Activated CD4-positive, alpha-beta T cell treated with anti-CD3 and anti-CD28 coated beads, Interleukin-2, amount 10 ng/mL, durations not matched to agents 24 days and 14 days (primary cell): ENCODE measurements around the gene RNF183. TPM values are rescaled to one million over a fixed set of nuclear protein-coding genes. Genes with fewer than 3 reads are reported as not detected.
A peak's percentile ranks its signal among the peaks of the same experiment; 100 is the strongest.

Experiments used
- DNase-seq: peaks from one replicate; pipeline ENCODE4 v3.0.0; 2022
- H3K27ac Mint-ChIP-seq: one replicate; pipeline ENCODE4 v1.8.0; 2022; ENCODE audit warnings: mild to moderate bottlenecking, mixed read lengths
- H3K27me3 Mint-ChIP-seq: one replicate; pipeline ENCODE4 v1.8.0; 2022; ENCODE audit warnings: mixed read lengths
- H3K36me3 Mint-ChIP-seq: one replicate; pipeline ENCODE4 v1.8.0; 2022; ENCODE audit warnings: low read depth, mild to moderate bottlenecking, mixed read lengths
- H3K4me1 Mint-ChIP-seq: one replicate; pipeline ENCODE4 v1.8.0; 2021; ENCODE audit warnings: mixed read lengths
- H3K4me3 Mint-ChIP-seq: one replicate; pipeline ENCODE4 v1.8.0; 2022; ENCODE audit warnings: mild to moderate bottlenecking, moderate library complexity, mixed read lengths
- H3K9me3 Mint-ChIP-seq: one replicate; pipeline ENCODE4 v1.8.0; 2021; ENCODE audit warnings: mixed read lengths
- intact Hi-C: fragments of 100-400 bp; cut with micrococcal nuclease; formaldehyde crosslinking; loops from one replicate; pipeline ENCODE4 v1.15.1; 2023
- total RNA-seq: library from RNA; stranded (reverse); gene quantifications from 2 replicates; pipeline ENCODE4 v1.2.3, GENCODE V29; 2022

The RNF183 gene
- total RNA-seq, 1 donor from 2014 or later, result 0.12 TPM

DNA sequence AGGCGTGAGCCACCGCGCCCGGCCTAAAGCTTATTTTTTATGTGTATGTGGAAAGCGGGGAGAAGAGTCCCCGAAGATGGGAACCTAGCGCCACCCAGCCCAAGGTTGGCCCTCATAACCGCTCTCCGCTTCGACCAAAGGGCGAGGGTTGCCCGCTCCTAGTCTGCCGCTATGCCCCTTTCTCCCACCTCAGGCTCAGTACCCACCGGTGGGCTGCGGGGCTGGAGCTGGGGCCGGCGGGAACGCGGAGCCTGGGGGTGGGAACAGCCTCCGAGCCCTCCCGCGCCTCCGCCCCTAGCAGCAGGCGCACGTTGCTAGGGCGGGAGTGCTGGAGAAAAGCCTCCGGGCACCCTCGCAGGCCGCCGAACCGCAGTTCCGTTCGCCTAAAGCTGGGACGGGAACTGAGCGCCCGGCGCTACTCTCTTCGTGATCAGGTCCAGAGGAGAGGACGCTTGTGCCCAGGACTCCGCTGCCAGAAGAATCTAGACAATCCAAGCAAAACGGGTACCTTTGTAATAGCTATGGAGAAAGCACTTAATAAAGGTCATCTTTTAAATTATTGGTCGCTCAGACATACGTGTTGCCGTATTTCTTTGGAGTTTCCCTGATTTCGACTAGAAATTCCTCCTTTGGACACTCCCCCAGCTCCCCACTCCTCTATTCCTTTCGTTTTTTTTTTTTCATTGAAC, 37.0 kb upstream of the RNF183 start, which contains the start of gene WDR31:
TSS of gene WDR31 (minus strand) at position 265 of the 689 bp plus-strand sequence. CDS start 8,253 bp downstream, outside the sequence.
- DNase-seq, result peak; percentile 95
- Mint-ChIP-seq H3K4me1 (peaks cover 43% of the 10 kb centered on the region), H3K4me3 (peak within 1 kb of the TSS; percentile 81), H3K27me3 (no peaks in the 10 kb centered on the region), H3K27ac (peak within 1 kb of the TSS; percentile 78), H3K9me3 (no peaks in the 10 kb centered on the region), H3K36me3 (no peaks in the 10 kb centered on the region)
- intact Hi-C loops, result loop anchor here (1.0 to 5.0 kb wide), 7 partner anchors 10 to 172 kb away; partner anchors contain the start of genes ALAD, C9orf43, CDC26 and FKBP15

DNA sequence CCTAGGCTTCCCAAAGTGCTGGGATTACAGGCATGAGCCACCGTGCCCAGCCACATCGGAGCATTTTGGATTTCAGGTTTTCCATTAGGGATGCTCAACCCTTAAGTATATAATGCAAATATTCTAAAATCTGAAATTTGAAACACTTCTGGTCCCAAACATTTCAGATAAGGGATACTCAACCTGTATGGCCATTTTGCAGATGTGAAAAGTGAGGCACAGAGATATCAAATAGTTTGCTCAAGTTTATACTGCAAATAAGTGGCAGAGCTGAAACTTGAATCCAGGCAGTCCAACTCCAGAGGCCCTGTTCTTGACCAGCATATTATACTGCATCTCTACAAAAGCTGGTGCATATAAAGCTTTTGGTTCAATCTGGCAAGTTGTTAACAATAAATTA, 34.5 kb upstream of the RNF183 start:
- Mint-ChIP-seq H3K4me3 (no peak overlapping the region), H3K27me3 (no peaks in the 10 kb centered on the region), H3K4me1 (peaks cover 34% of the 10 kb centered on the region), H3K9me3 (no peaks in the 10 kb centered on the region), H3K27ac (no peak overlapping the region), H3K36me3 (no peaks in the 10 kb centered on the region)
- DNase-seq, result no peak
- intact Hi-C loops, result no loop called here

DNA sequence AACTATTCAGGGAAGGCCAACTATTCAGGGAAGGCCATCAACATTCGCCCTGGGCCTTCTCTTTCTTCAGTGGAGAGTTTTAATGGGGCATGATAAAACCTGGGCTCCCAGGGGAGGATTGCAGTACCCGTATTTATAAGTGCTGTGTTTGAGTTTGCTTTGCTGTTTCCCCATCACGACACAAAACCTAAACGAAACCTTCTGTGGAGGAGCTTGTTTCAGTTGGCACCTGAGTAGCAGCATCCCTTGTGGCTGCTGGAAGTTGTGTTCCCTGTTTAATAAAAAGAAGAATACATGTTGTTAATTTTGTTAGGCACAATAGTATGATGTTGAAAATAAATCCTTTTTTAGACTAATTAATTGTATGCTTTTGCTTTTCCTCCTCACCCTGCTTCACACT, 28.6 kb upstream of the RNF183 start:
- Mint-ChIP-seq H3K36me3 (no peaks in the 10 kb centered on the region), H3K9me3 (no peaks in the 10 kb centered on the region), H3K27ac (no peak overlapping the region), H3K4me1 (peaks cover 8% of the 10 kb centered on the region), H3K27me3 (no peaks in the 10 kb centered on the region), H3K4me3 (no peak overlapping the region)
- no peak for DNase-seq
- intact Hi-C loops, result no loop called here

DNA sequence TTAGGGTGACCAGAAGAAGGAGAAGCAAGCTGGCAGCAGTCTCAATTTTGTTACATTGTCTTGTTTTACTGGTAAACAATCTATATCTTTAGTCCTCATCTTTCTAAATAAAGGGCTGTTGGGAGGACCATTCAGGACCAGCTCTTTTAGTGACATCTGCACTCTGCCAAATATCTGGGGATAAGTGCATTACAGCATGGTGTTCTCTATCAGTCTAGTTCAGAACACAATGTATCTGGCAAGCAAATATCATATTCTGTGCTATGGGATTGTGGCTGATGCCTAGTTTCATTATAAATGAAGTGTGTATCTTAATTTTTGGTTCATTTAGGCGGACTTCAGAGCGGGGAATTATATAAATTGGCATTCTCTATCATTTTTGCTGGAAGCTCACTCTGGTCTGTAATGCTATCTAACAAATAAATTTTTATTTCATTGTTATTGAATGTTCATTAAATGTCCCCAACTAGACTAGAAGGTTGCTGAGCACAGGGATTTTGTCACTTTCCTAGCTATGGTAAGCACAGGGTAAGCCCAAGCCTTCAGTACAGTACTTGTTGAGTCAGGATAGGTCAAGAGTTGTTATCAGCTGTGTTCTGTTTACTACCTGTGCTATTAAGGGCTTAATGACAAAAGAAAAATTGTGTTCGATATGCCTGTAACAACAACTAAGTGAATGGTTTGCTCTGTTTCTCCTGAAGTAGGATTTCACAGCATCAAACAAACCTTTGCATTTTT, 25.0 kb upstream of the RNF183 start:
- intact Hi-C loops, result no loop called here
- no peaks in the 10 kb centered on the region for H3K36me3 Mint-ChIP-seq
- H3K9me3 Mint-ChIP-seq, result no peaks in the 10 kb centered on the region
- no peak for DNase-seq
- H3K27me3 Mint-ChIP-seq, result no peaks in the 10 kb centered on the region
- H3K4me1 Mint-ChIP-seq, result no peaks in the 10 kb centered on the region
- no peak overlapping the region for H3K4me3 Mint-ChIP-seq
- no peak overlapping the region for H3K27ac Mint-ChIP-seq

DNA sequence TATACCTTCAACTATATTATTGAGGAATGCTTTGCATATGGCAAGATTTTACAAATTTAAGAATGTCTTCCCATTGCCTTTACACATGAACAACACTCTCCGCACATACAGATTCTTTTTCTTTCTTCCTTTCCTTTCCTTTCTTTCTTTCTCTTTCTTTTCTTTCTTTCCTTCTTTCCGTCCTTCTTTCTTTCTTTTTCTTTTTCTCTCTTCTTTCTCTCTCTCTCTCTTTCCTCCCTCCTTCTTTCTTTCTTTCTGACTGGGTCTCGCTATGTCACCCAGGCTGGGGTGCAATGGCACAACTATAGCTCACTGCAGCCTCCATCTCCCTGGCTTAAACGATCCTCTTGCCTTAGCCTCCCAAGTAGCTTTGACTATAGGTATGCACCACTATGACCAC, 23.1 kb upstream of the RNF183 start:
- no peak overlapping the region for H3K4me3 Mint-ChIP-seq
- DNase-seq, result no peak
- H3K36me3 Mint-ChIP-seq, result no peaks in the 10 kb centered on the region
- peak overlapping the region; percentile 69 for H3K27ac Mint-ChIP-seq
- H3K4me1 Mint-ChIP-seq, result no peaks in the 10 kb centered on the region
- no peaks in the 10 kb centered on the region for H3K9me3 Mint-ChIP-seq
- H3K27me3 Mint-ChIP-seq, result no peaks in the 10 kb centered on the region
- intact Hi-C loops, result no loop called here

DNA sequence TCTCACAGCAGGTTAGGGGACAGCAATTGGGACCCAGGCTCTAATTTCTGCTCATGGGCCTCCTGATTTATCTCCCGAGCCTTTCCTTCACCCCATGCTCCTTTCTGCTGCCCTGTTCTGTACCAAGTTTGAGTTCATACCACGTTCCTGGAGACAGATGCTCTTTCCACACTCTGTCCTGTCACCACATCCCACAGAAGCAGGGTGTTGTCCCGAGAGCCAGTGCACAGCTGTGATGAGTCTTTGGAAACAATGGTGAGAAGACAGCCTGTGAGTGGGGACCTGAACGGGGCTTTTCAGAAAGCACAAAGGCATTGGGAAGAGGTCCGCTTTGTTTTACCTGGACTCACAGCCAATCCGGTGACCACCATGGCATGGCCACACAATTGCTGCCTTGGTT, 19.5 kb upstream of the RNF183 start:
- Mint-ChIP-seq H3K36me3 (no peaks in the 10 kb centered on the region), H3K27me3 (no peaks in the 10 kb centered on the region), H3K4me1 (no peaks in the 10 kb centered on the region), H3K27ac (no peak overlapping the region), H3K4me3 (no peak overlapping the region), H3K9me3 (no peaks in the 10 kb centered on the region)
- no peak for DNase-seq
- intact Hi-C loops, result no loop called here

DNA sequence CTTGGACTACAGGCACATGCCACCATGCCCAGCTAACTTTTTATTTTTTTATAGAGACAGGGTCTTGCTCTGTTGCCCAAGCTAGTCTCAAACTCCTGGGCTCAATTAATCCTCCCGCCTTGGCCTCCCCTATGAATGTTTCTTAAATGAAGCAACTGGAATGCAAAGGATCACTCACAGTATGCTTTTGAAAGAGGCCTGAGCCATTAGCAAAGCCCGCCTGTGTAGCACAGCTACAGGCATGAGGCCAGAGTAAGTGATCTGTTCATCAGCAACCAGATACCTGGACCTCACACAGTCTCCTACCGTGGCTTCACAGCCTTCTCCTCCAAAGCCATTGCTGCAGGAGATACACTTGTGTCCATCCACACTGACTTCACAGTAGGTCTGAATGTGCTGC, 16.9 kb upstream of the RNF183 start:
- H3K4me1 Mint-ChIP-seq, result no peaks in the 10 kb centered on the region
- H3K27ac Mint-ChIP-seq, result no peak overlapping the region
- no peaks in the 10 kb centered on the region for H3K9me3 Mint-ChIP-seq
- no peak overlapping the region for H3K4me3 Mint-ChIP-seq
- intact Hi-C loops, result no loop called here
- H3K36me3 Mint-ChIP-seq, result no peaks in the 10 kb centered on the region
- no peaks in the 10 kb centered on the region for H3K27me3 Mint-ChIP-seq
- DNase-seq, result no peak

DNA sequence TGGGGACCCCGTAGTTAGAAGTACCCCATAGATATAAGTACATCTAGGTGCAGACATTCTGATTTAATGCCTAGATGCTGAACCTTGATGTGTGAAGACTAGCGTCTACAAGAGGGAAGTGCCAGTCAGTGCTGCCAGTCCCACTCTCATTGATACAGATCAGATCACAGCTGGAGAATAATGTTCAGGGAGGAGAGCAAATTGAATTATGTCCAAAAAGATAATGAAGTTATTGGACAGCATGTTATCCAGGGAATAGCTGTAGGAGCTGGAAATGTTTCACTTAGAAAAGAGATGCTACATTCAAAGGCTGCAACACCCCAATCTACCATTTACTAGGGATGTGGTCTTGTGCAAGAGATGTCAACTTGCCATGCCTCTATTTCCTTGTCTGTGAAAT, 15.9 kb upstream of the RNF183 start:
- no peaks in the 10 kb centered on the region for H3K9me3 Mint-ChIP-seq
- intact Hi-C loops, result no loop called here

DNA sequence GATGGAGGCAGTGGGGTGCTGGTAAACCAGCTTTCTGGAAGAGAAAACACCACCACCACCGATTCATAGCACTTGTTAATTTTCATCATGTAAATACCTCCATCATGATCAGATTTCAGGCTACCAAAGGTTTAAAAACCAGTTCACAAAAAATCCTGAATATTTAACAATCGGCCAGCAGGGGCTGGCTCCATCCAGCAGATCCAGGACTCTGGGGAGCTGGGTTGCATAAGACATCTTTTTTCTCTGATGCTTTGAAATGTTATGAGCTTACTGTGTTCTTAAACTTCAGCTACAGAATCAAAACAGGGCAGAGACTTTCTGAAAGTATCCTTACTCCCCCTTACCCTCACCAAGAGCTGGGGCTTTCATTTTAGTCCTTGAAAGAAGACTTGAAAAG, 14.6 kb upstream of the RNF183 start:
- Mint-ChIP-seq H3K36me3 (no peaks in the 10 kb centered on the region), H3K4me1 (no peaks in the 10 kb centered on the region), H3K9me3 (no peaks in the 10 kb centered on the region), H3K4me3 (no peak overlapping the region), H3K27me3 (no peaks in the 10 kb centered on the region), H3K27ac (no peak overlapping the region)
- intact Hi-C loops, result no loop called here
- DNase-seq, result no peak

More for the DNA sequence above, 15.9 kb upstream of the RNF183 start:
- Mint-ChIP-seq H3K4me1 (no peaks in the 10 kb centered on the region), H3K27me3 (no peaks in the 10 kb centered on the region), H3K36me3 (no peaks in the 10 kb centered on the region), H3K27ac (no peak overlapping the region), H3K4me3 (no peak overlapping the region)
- DNase-seq, result no peak

DNA sequence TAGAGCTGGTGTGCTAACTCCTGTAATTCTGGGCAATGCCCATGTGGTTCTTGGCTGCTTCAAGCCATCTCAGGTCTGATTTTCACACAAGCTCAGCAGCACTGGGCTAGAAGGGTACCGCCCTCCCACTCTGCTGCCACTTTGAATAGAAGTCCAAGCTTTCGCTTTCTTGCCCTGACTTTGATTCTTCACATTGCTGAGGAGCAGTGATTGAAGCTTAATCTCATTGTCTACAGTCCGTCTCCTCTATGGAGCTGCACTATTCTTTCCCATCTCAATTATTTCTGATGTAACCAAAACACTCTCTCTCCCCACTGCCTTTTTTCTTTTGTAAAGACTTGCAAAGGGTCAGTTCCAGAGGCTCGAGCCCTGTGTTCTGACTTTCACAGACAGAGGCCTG, 12.9 kb upstream of the RNF183 start:
- DNase-seq, result no peak
- no peak overlapping the region for H3K27ac Mint-ChIP-seq
- H3K4me3 Mint-ChIP-seq, result no peak overlapping the region
- H3K4me1 Mint-ChIP-seq, result no peaks in the 10 kb centered on the region
- H3K36me3 Mint-ChIP-seq, result no peaks in the 10 kb centered on the region
- no peaks in the 10 kb centered on the region for H3K27me3 Mint-ChIP-seq
- no peaks in the 10 kb centered on the region for H3K9me3 Mint-ChIP-seq
- intact Hi-C loops, result no loop called here

DNA sequence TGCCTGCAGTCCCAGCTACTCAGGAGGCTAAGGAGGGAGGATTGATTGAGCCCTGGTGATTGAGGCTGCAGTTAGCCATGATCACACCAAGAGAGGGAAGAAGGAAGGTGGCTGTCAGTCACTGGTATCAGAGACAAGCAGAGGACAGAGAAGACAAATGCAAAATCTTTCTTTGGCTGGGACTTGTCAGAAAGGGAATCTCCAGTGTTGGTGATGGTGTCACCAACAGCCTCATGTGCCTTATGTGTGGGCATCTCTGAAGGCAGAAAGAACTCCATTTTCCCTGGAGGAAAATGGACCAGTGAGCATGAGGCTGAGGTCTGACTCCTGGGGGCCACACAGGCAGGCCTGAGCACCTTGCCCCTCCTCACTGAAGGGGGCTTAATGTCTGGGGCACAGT, 12.1 kb upstream of the RNF183 start:
- H3K4me3 Mint-ChIP-seq, result no peak overlapping the region
- H3K4me1 Mint-ChIP-seq, result peaks cover 2% of the 10 kb centered on the region
- H3K9me3 Mint-ChIP-seq, result no peaks in the 10 kb centered on the region

DNA sequence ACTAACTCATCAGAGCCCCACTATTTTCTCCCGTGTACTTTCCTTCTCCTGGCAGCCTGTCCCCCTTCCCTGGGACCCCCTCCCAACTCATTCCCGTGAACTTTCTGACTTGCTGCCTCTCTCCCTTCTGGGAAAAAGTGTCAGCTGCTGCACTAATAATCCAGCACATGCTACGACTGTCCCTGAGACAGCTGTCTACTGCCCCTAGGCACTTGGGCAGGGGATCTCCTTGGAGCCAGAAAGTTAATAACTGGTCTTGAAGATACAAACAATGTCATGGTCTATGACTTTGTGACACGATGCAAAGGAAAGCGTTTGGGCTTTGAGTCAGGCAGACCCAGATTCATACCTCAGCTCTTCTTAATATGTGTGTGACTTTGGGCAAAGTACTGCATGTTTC, 10.1 kb upstream of the RNF183 start:
- no peak overlapping the region for H3K27ac Mint-ChIP-seq
- DNase-seq, result no peak
- H3K27me3 Mint-ChIP-seq, result no peaks in the 10 kb centered on the region
- intact Hi-C loops, result loop anchor here (5.0 kb wide), 1 partner anchor 34 kb away; the partner anchor contains the start of gene BSPRY
- peaks cover 2% of the 10 kb centered on the region for H3K4me1 Mint-ChIP-seq
- no peak overlapping the region for H3K4me3 Mint-ChIP-seq
- no peaks in the 10 kb centered on the region for H3K36me3 Mint-ChIP-seq
- H3K9me3 Mint-ChIP-seq, result no peaks in the 10 kb centered on the region

More for the DNA sequence above, 12.1 kb upstream of the RNF183 start:
- Mint-ChIP-seq H3K27me3 (no peaks in the 10 kb centered on the region), H3K27ac (no peak overlapping the region), H3K36me3 (no peaks in the 10 kb centered on the region)
- DNase-seq, result no peak
- intact Hi-C loops, result no loop called here

DNA sequence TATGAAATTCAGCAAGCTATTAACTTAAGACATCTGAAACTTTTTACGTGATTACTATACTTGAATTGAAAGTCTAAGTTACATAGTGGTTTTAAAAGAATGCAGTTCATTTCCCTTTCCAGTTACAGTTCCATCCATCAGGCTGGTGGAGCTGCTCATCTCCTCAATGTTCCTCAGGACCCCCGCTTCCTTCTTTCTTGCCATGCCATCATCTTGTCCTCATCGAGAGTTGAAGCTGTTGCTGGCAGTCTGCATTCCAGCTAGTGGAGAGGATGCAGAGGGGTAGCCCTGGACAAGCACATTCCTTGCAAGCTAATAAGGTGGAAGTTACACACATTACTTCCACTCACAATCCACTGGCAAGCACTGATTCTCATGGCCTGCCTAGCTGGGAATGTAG, 8.8 kb upstream of the RNF183 start:
- H3K27me3 Mint-ChIP-seq, result no peaks in the 10 kb centered on the region
- no peak overlapping the region for H3K4me3 Mint-ChIP-seq
- no peak for DNase-seq
- H3K9me3 Mint-ChIP-seq, result no peaks in the 10 kb centered on the region
- peaks cover 2% of the 10 kb centered on the region for H3K4me1 Mint-ChIP-seq
- H3K36me3 Mint-ChIP-seq, result no peaks in the 10 kb centered on the region
- no peak overlapping the region for H3K27ac Mint-ChIP-seq
- intact Hi-C loops, result loop anchor here (5.0 kb wide), 1 partner anchor 35 kb away; the partner anchor contains the start of gene BSPRY

DNA sequence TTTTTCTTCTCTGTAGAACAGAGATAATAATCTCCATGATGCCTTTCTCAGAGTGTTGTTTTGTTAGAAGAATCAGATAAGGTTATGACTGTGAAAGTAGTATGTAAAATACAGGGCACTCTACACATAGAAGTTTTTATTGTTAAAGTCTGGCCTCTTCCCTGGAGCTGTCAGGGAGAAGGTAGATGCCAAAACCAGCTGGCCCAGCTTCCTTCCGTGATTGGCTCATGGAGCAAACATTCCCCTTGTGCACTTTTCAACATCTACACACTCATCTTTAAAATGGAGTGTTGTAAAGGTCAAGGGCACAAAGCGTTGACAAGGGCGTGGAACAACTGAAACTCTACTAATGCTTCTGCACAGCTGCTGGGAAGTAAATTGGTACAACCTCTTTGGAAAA, 7.4 kb upstream of the RNF183 start:
- Mint-ChIP-seq H3K4me3 (no peak overlapping the region), H3K36me3 (no peaks in the 10 kb centered on the region), H3K27ac (no peak overlapping the region), H3K4me1 (peaks cover 2% of the 10 kb centered on the region), H3K9me3 (no peaks in the 10 kb centered on the region), H3K27me3 (no peaks in the 10 kb centered on the region)
- DNase-seq, result no peak
- intact Hi-C loops, result loop anchor here (5.0 kb wide), 1 partner anchor 37 kb away; the partner anchor contains the start of gene BSPRY
